LHCN-M2 (cell line): ENCODE data around the gene CC2D1A. TPM values are rescaled to one million over a fixed set of nuclear protein-coding genes. Genes with fewer than 3 reads are reported as not detected.
A peak's percentile ranks its signal among the peaks of the same experiment; 100 is the strongest.
"Not testable (repeated sequence)": the region's sequence is repeated elsewhere in the genome, so short reads cannot be mapped to it uniquely, and the experiment has no call there.

Experiments
- DNase-seq: peaks from one replicate; pipeline ENCODE4 v3.0.0-alpha.2; 2012; ENCODE audit warnings: low read depth
- total RNA-seq: library from RNA; depleted of rRNA; stranded (reverse); fragments of >200 nt; gene quantifications from 2 replicates; pipeline ENCODE4 v1.2.3, GENCODE V29; 2014

Gene CC2D1A
- total RNA-seq, 1 experiment from 2014 or later, result 21.0 TPM

DNA sequence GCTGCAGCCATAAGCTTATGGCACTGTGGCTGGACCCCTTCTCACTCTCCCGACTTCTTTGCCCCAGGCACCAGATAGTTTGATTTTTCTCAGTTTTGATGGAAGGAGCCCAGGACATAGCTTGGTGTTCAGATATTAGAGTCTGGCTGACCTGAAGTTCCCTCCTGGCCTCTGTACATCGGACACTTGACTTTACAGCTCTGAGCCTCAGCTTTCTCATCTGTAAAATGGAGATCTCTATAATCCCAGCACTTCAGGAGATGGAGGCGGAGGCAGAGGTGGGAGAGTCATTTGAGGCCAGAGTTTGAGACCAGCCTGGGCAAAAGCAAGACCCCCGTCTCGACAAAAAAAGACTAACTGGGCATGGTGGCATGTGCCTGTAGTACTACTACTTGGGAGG lies 909 bp downstream of the CC2D1A start:
- no peak for DNase-seq

- DNase-seq, result no peak
Observed at GRCh38 chr19:13908674-13909073, 2.7 kb downstream of the CC2D1A start.

DNA sequence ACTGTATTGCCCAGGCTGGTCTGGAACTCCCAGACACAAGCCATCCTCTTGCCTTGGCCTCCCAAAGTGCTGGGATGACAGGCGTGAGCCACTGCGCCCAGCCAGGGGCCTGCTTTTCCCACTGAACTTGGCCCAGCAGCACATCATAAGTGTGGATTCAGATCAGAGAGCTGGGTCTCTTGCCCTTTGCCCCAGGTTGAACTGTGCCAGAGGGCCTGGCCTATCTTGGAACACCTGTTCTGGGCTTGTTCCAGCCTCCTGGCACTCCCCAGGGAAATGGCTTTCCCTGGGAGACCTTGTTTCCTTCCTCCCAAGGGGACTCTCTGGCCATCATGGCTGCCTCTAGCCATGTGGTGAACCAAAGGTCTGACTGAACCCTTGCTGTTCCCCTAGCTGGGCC lies 3.4 kb downstream of the CC2D1A start:
- no peak for DNase-seq

DNA sequence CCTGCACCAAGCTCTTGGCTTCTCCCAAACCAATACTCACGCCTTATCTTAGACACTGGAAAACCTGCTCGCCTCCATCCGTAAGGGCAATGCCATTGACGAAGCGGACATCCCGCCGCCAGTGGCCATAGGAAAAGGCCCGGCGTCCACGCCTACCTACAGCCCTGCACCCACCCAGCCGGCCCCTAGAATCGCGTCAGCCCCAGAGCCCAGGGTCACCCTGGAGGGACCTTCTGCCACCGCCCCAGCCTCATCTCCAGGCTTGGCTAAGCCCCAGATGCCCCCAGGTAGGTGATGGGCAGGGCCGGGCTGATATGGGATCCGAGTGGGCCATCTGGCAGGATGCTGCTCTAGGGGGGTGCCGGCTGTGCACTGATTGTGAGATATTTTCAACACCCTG lies 7.4 kb downstream of the CC2D1A start:
- DNase-seq, result no peak

- DNase-seq, result no peak
Observed at GRCh38 chr19:13914777-13915176, 8.8 kb downstream of the CC2D1A start.

DNA sequence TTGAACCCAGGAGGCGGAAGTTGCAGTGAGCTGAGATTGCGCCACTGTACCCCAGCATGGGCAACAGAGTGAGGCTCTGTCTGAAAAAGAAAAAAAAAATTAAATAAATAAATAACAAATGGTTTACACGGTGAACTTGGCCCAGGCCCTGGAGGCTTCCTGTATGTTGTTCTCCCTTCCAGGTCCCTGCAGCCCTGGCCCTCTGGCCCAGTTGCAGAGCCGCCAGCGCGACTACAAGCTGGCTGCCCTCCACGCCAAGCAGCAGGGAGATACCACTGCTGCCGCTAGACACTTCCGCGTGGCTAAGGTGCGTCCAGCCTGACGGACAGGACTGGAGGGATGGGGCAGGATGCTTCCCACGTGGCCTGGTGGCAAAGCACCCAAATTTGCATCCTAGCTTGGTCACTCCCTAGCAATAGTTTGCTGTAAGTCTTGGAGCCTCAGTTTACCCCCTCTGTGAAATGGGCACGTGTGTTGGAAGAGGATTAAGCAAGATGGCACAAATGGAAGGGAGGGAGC lies 11.9 kb downstream of the CC2D1A start:
- DNase-seq, result no peak

- no peak for DNase-seq
Observed at GRCh38 chr19:13918726-13919411, 12.9 kb downstream of the CC2D1A start.

- DNase-seq, result no peak
Observed at GRCh38 chr19:13920524-13920923, 14.5 kb downstream of the CC2D1A start.

DNA sequence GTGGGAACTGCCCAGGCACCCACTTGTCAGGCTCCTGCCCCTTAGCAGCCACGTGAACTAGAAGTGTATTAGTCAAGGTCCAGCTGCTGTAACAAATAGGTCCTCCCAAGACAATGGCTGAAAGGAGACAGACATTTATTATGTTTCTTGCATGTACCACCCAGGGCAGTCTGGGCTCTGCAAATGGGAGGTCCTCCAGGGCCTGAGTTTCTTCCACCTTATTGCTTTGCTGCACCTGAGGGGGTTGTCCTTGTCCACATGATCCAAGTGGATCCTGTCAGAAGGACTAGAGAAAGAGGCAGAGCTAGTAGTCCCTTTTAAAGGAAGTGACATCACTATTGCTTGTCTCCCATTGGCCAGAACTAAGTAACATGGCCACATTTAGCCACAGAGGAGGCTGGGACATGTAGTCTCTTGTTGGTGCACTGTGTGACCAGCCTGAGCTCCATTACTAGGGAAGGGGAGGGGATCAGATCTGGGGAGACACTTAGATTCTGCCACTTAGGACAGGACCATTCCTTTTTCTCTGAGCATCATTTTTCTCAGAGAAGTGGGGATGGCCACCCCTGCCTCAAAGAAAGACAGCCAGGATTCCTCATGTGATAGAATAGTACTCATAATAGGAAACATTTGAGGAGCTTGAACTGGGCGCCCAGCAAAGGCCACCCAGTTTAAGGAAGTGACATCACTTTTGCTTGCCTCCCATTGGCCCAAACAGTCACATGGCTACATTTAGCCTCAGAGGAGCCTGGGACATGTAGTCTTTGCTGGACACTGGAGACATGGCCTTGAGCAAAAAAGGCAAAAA lies 15.1 kb downstream of the CC2D1A start:
- peak; percentile 69 for DNase-seq

DNA sequence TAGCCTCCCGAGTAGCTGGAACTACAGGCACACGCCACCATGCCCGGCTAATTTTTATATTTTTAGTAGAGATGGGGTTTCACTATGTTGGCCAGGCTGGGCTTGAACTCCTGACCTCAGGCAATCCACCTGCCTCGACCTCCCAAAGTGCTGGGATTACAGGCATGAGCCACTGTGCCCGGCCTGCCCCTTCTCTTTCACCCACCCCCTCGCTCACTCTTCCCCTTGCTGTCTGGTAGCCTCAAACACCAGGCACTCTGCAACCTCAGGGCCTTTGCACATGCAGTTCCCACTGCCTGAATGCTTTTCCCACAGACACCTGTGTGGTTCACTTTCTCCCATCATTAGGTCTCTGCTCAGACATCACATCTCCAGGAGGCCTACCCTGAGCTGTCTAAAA lies 16.1 kb downstream of the CC2D1A start:
- DNase-seq, result not testable (repeated sequence)

- no peak for DNase-seq
Observed at GRCh38 chr19:13923194-13923987, 17.4 kb downstream of the CC2D1A start.

DNA sequence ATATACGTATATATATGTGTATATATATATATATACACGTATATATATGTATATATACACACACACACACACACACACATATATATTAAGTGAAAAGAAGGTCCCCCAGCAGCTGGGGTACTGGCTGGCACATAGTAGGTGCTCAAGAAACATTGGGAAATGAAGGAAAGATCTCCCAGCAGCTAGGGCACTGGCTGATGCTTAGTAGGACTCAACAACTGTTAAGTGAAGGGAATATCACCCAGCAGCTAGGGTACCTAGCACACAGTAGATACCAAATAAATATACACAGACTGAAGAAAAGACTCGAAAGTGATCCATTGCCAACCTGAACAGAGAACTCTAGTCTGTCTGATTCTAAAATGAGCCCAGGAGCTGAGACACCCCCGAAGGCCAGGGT lies 20.0 kb downstream of the CC2D1A start:
- DNase-seq, result no peak

- DNase-seq, result no peak
Observed at GRCh38 chr19:13926715-13927114, 20.7 kb downstream of the CC2D1A start.

DNA sequence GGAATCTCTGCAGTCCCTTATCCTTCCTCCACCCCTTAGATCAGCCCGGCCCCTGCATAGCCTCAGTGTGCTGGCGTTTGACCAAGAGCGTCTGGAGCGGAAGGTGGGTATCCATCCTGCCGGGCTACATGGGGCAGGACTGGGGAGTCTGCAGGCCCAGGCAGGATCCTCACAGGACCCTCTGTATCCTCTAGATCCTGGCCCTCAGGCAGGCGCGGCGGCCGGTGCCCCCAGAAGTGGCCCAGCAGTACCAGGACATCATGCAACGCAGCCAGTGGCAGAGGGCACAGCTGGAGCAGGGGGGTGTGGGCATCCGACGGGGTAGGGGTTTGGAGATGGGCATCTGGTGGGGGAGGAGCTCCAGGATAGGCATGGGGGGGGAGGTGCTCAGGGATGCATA lies 23.3 kb downstream of the CC2D1A start:
- DNase-seq, result no peak

GRCh38 chr19:13929956-13930355 lies 24.0 kb downstream of the CC2D1A start:
- DNase-seq, result no peak

DNA sequence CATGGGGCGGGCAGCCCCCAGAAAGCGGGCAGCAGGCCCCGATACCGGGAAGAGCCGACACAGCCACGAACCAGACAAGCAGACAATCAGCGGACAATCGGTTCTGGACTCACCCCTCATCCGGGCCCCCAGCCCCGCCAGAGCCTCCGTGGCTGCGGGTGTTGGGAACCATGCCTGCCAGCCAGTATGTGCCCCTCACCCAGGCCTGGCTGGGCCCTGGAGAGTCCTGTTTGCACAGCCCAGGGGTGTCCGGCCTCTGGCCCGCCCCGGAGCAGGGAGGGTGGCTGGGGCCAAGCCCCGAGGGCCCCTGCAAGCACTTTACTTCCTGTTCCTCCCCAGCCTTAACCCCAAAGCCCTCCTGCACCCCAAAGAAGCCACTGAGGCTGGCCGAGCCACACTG lies 24.4 kb downstream of the CC2D1A start:
- DNase-seq, result no peak

DNA sequence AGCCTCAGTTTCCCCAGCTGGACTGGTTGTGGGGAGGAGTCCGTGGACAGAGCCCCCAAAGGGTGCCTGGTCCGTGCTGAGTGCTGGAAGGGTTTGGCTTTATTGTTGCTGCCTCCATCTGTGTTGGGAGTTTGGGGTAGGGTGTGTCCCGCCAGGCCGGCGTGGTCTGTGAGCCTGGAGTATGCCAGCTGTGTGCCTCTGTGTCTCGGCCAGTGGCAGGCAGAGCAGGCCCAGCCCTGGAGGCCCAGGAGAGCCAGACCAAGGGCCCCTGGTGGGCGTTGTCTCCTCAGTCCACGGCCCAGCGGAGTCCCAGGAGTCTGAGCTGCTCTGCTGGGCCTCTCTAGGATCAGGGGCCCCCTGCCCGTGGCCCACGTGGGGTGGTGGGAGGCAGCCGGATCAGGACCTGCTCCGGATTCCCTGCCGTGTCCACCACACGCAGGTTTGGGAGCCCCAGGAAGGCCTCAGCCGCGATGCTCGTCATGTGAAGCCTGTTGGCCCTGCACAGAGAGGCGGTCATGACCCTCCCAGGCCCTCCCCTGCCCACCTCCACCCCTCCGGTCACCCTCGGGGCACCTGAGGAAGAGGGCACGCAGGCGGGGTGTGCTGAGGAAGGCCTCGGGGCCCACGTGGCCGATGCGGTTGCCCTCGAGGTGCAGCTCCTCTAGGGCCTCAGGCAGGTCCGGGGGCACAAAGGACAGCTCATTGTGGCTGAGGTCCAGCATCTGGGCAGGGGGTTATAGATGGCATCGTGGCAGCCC lies 25.6 kb downstream of the CC2D1A start:
- DNase-seq, result no peak

DNA sequence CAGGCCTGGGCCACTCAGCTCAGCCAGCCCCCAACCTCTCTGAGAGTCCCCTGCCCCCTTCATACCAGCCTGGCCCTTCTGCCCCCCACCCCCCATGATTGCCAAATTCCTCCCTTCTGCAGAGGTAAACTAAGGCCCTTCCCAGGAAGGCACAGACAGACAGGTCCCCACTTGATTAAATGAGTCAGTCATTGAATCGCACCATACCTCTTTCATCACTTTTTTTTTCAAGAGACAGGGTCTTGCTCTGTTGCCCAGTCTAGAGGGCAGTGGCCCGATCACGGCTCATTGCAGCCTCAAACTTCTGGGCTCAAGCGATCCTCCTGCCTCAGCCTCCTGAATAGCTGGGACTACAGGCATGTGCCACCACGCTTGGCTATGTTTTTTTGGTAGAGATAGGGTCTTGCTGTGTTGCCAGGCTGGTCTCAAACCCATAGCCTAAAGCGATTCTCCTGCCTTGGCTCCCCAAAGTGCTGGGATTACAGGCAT lies 26.2 kb downstream of the CC2D1A start:
- DNase-seq, result no peak

DNA sequence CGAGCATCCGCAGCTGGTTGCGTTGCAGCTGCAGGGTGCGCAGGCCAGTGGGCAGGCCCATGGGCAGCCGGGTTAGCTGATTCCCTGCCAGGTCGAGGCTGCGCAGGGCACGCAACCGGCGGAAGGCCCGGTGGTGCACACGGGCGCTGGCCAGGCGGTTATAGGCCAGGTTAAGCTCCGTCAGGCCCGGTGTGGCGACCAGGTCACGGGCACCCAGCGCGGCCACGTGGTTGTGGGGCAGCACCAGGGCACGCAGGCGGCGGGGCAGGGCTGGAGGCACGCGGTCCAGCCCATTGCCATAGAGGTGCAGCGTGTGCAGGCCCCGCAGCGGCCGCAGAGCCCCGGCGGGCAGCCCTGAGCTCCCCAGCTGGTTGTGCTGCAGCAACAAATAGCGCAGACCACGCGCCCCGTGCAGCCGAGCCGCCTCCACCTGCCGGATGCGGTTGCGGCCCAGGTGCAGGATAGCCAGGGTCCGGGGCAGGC lies 27.0 kb downstream of the CC2D1A start:
- DNase-seq, result no peak

DNA sequence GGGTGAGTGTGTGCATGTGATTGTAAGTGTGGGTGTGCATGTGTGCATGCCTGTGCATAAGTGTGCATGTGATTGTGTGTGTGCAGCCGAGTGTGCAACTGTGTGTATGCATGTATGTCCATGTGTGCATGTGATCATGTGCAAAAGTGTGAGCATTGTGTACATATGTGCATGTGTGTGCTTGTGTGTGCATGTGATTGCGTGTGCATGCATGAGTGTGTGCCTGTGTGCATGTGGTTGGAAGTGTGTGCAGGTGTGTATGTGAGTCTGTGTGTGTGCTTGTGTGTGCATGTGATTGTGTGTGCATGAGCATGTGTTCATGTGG lies 28.7 kb downstream of the CC2D1A start:
- DNase-seq, result no peak
